EL (cell line): ENCODE measurements around the gene ARL2BP.
"Not testable (repeated sequence)": the region's sequence is repeated elsewhere in the genome, so short reads cannot be mapped to it uniquely, and the experiment has no call there.

Experiments
- DNase-seq: peaks from one replicate; pipeline ENCODE4 v3.0.0-alpha.2; 2016

ARL2BP gene

GRCh38 chr16:57264381-57264780 lies 19.3 kb downstream of the ARL2BP start:
- DNase-seq = no peak

GRCh38 chr16:57264950-57265371 lies 19.9 kb downstream of the ARL2BP start:
- DNase-seq = no peak

GRCh38 chr16:57265850-57266530 lies 20.9 kb downstream of the ARL2BP start:
- no peak for DNase-seq

- no peak for DNase-seq
Measured at GRCh38 chr16:57266531-57267260, 21.6 kb downstream of the ARL2BP start.

- not testable (repeated sequence) for DNase-seq
Measured at GRCh38 chr16:57267343-57267742, 22.3 kb downstream of the ARL2BP start.

GRCh38 chr16:57268804-57269800 lies 24.0 kb downstream of the ARL2BP start:
- no peak for DNase-seq

- DNase-seq = no peak
Measured at GRCh38 chr16:57270221-57271062, 25.4 kb downstream of the ARL2BP start.

GRCh38 chr16:57271063-57271345 lies 25.9 kb downstream of the ARL2BP start:
- DNase-seq = no peak

GRCh38 chr16:57271867-57272495 lies 26.9 kb downstream of the ARL2BP start:
- DNase-seq = no peak

GRCh38 chr16:57273359-57273758 lies 28.3 kb downstream of the ARL2BP start:
- DNase-seq = no peak

GRCh38 chr16:57273826-57274225 lies 28.8 kb downstream of the ARL2BP start:
- no peak for DNase-seq

GRCh38 chr16:57275946-57276345 lies 30.9 kb downstream of the ARL2BP start:
- DNase-seq = not testable (repeated sequence)

- no peak for DNase-seq
Measured at GRCh38 chr16:57276596-57276995, 31.5 kb downstream of the ARL2BP start.

- DNase-seq = peak; percentile 86
Measured at GRCh38 chr16:57277586-57277985, 32.5 kb downstream of the ARL2BP start.

- no peak for DNase-seq
Measured at GRCh38 chr16:57278494-57278893, 33.4 kb downstream of the ARL2BP start.

- no peak for DNase-seq
Measured at GRCh38 chr16:57279780-57280638, 35.0 kb downstream of the ARL2BP start.

GRCh38 chr16:57281791-57282190 lies 36.7 kb downstream of the ARL2BP start:
- DNase-seq = no peak

GRCh38 chr16:57282510-57283213 lies 37.6 kb downstream of the ARL2BP start:
- no peak for DNase-seq

GRCh38 chr16:57283214-57283958 lies 38.3 kb downstream of the ARL2BP start:
- DNase-seq = no peak

GRCh38 chr16:57283959-57284208 lies 38.8 kb downstream of the ARL2BP start:
- DNase-seq = no peak
